HepG2 (cell line): ENCODE measurements around the gene UPK1A. TPM values are rescaled to one million over a fixed set of nuclear protein-coding genes. Genes with fewer than 3 reads are reported as not detected.

Experiments
- CEBPG ChIP-seq: IDR thresholded peaks from 2 replicates; pipeline ENCODE4 v1.6.1; 2016
- FOXJ3 ChIP-seq: sonication (generic); formaldehyde crosslinking; IDR thresholded peaks from 2 replicates; pipeline ENCODE4 v1.4.0; 2020; ENCODE audit warnings: missing genetic modification reagents, mild to moderate bottlenecking, borderline replicate concordance
- HNRNPLL ChIP-seq: fragments of 200-400 bp; formaldehyde crosslinking; IDR thresholded peaks from 2 replicates; pipeline ENCODE4 v1.6.1; 2017; ENCODE audit warnings: mild to moderate bottlenecking, low read depth, low read length; ENCODE audit not compliant: poor library complexity, severe bottlenecking
- MAFF ChIP-seq: IDR thresholded peaks from 2 replicates; pipeline ENCODE4 v1.6.1; 2011; ENCODE audit warnings: low read depth, low read length, improper control_type of control experiment
- NFYB ChIP-seq: sonication (generic); formaldehyde crosslinking; IDR thresholded peaks from 2 replicates; pipeline ENCODE4 v1.4.0; 2020; ENCODE audit warnings: missing genetic modification reagents
- NR1H2 ChIP-seq: sonication (generic); formaldehyde crosslinking; IDR thresholded peaks from 2 replicates; pipeline ENCODE4 v1.8.1; 2022; ENCODE audit warnings: low read depth, missing genetic modification reagents, borderline replicate concordance
- POLR2AphosphoS5 ChIP-seq: IDR thresholded peaks from 2 replicates; pipeline ENCODE4 v1.6.1; 2012; ENCODE audit warnings: low read depth, low read length
- SIN3A ChIP-seq: IDR thresholded peaks from 2 replicates; pipeline ENCODE4 v1.6.1; 2011; ENCODE audit warnings: low read depth, mild to moderate bottlenecking, control low read depth, low read length, borderline replicate concordance
- SP5 ChIP-seq: IDR thresholded peaks from 2 replicates; pipeline ENCODE4 v1.6.1; 2016; ENCODE audit warnings: low read depth, borderline replicate concordance
- USF2 ChIP-seq, 2 experiments: sonication (generic) in 1 of 2; formaldehyde crosslinking in 1 of 2; IDR thresholded peaks; 2 replicates each; pipeline versions ENCODE4 v1.5.1 to v1.6.1; 2011 to 2020; ENCODE audit warnings: borderline replicate concordance in 1 of 2, low read depth in 1 of 2, low read length in 1 of 2, mild to moderate bottlenecking in 1 of 2, missing genetic modification reagents in 1 of 2, moderate library complexity in 1 of 2
- ZNF441 ChIP-seq: sonication (generic); formaldehyde crosslinking; IDR thresholded peaks from 2 replicates; pipeline ENCODE4 v1.7.0; 2021; ENCODE audit warnings: missing genetic modification reagents, borderline replicate concordance
- ZNF567 ChIP-seq: sonication (generic); formaldehyde crosslinking; IDR thresholded peaks from 2 replicates; pipeline ENCODE4 v1.8.1; 2023; ENCODE audit warnings: mild to moderate bottlenecking, missing genetic modification reagents, borderline replicate concordance
- polyA plus RNA-seq, 8 experiments: library from polyadenylated mRNA; depleted of rRNA in 3 of 8; stranded (reverse) in 7 of 8; unstranded in 1 of 8; fragments of >200 nt; fragmentation: Illumina TruSeq in 4 of 8; extraction: Trizol in 4 of 8; gene quantifications; 2 replicates each; pipeline versions ENCODE4 v1.2.1 to v1.2.3, GENCODE V29; 2011 to 2016; ENCODE audit warnings: low read depth in 4 of 8, missing spikeins in 1 of 8, mixed read lengths in 1 of 8; ENCODE audit not compliant: insufficient read depth in 1 of 8
- total RNA-seq, 5 experiments: library from RNA; depleted of rRNA; stranded (reverse); fragments of >200 nt; fragmentation: Illumina TruSeq; extraction: Trizol; gene quantifications; 2 replicates each; pipeline ENCODE4 v1.2.3, GENCODE V29; 2016; ENCODE audit warnings: low read depth in 1 of 5
- TF ChIP-seq, protein P1 (sequence below): sonication (generic); formaldehyde crosslinking; IDR thresholded peaks from 2 replicates; pipeline ENCODE4 v1.5.1; 2020; ENCODE audit warnings: mild to moderate bottlenecking, missing genetic modification reagents, borderline replicate concordance

UPK1A gene
- total and polyA plus RNA-seq, 2 of the 13 experiments (the other 11 are each of a cell fraction or from before 2014, with no cell fraction given) = 2.9 TPM; not detected in 1

DNA sequence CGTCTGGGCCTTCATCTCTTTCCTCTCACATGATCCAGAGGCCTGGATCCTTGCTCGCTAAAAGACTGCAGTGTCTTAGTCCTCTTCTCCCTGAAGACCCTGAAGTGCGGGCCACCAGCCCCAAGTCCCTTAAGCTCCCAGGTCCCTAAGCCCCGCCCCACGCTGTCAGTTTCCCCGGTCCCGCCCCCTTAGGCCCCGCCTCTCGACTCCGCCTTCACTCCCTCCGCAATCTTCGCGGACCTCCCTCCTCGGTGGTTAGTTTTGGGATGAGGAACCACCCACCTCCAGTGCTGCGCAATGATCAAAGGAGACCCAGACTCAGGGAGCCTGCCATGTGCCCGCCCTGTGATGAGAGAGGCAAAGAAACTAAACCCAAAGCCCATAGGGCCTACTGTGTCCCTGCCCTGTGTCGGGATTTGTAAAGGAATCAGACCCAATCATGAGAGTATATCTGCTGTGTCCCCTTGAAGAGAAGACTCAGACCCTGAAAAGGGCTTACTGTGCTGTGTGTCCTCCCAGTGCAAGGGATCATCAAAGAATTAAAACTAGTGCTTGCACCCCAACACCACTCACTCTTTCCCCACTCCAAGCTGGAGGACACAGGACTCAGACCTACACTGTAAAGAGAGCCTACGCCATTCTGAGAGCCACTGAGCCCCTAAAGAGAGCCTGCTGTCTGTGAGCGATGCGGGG, 21.2 kb upstream of the UPK1A start (continued):
- TF ChIP-seq, protein P1, sequence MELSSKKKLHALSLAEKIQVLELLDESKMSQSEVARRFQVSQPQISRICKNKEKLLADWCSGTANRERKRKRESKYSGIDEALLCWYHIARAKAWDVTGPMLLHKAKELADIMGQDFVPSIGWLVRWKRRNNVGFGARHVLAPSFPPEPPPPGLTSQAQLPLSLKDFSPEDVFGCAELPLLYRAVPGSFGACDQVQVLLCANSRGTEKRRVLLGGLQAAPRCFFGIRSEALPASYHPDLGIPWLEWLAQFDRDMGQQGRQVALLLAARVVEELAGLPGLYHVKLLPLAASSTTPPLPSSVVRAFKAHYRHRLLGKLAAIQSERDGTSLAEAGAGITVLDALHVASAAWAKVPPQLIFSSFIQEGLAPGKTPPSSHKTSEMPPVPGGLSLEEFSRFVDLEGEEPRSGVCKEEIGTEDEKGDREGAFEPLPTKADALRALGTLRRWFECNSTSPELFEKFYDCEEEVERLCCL (CRISPR knock-in tag) = no peak
- TF ChIP-seq HNRNPLL (peak; percentile 87), USF2 (IDR thresholded peaks at IDR 0.05; ENCODE audit: low read depth, low read length) (no peak), USF2 (CRISPR knock-in tag; IDR thresholded peaks at IDR 0.05; ENCODE audit: borderline replicate concordance) (no peak), SP5 (CRISPR knock-in tag) (0 out of 2 replicates have a peak, but pooled peaks have one; percentile 32), NR1H2 (no peak), ZNF567 (0 out of 2 replicates have a peak, but pooled peaks have one; percentile 62), FOXJ3 (no peak), MAFF (no peak), NFYB (CRISPR knock-in tag) (no peak), SIN3A (peak; percentile 65; the same call in 1 of the 2 replicates), ZNF441 (CRISPR knock-in tag) (peak; percentile 49; the same call in 1 of the 2 replicates), CEBPG (0 out of 2 replicates have a peak, but pooled peaks have one; percentile 42), POLR2AphosphoS5 (peak; percentile 54; the same call in 1 of the 2 replicates)
